ENCODE results near the gene FAM200B.

GRCh38 chr4:15676899-15677298 lies 4.7 kb upstream of the FAM200B start:
- TF ChIP-seq CEBPB (IDR thresholded peaks at IDR 0.05): no peak
- no peak for TF ChIP-seq RAD21 (IDR thresholded peaks at IDR 0.05; ENCODE audit: low read depth)
- no peak for TF ChIP-seq ZBTB7A (IDR thresholded peaks at IDR 0.05; ENCODE audit: low read depth)
